GM19438 (cell line): ENCODE data around the gene TOR1AIP1.

Source experiments
- ATAC-seq: cut with Tn5 transposase; IDR thresholded peaks from one replicate; pipeline ENCODE4 v1.9.1; 2021; ENCODE audit warnings: low read depth; ENCODE audit not compliant: unreplicated experiment

Gene TOR1AIP1

DNA sequence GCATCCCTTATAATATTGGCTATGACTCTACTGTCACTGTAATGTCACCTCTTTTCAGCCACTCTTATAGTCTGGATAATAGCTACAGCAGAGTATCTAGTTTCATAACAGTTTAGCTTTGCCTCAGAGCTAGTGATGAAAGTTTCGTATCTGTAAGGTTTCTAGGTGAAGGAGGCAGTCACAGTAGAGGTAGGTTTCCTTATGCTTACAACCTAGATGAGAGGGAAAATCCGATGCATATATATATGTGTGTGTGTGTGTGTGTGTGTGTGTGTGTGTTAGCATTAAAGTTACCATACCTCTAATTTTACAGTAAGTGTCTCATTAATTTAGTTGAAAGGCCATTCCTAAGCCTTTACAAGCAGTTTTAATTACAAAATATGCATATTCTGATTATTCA is 2.3 kb upstream of the TOR1AIP1 start:
- no peak for ATAC-seq

DNA sequence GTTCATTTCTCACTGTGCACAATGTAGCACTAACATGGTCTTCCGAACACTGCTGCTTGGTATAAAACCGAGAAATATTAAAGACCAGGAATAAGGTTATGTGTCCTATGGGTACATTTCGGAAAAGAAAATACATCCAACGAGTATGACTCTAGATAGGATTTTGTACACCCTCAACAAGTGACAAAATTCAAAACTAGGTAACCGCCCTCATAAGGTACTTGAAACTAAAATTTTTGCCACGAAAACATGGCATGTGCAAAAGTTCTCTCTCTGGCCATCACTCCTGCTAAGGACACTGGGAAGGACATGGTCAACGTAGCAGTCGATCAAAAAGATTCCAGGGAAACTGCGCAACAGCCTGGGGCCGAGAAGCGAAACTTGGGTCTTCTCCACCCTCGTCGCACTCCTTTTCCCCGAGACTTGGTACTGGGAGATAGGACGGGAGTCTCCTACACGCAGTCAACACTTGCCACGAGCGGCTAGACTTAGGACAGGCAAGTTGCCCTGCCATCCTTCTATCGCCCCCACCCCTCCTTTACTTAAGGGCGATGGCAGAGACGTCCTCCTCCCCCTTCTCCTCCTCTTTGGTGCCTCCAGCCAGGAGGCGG is 338 bp upstream of the TOR1AIP1 start:
- no peak for ATAC-seq

DNA sequence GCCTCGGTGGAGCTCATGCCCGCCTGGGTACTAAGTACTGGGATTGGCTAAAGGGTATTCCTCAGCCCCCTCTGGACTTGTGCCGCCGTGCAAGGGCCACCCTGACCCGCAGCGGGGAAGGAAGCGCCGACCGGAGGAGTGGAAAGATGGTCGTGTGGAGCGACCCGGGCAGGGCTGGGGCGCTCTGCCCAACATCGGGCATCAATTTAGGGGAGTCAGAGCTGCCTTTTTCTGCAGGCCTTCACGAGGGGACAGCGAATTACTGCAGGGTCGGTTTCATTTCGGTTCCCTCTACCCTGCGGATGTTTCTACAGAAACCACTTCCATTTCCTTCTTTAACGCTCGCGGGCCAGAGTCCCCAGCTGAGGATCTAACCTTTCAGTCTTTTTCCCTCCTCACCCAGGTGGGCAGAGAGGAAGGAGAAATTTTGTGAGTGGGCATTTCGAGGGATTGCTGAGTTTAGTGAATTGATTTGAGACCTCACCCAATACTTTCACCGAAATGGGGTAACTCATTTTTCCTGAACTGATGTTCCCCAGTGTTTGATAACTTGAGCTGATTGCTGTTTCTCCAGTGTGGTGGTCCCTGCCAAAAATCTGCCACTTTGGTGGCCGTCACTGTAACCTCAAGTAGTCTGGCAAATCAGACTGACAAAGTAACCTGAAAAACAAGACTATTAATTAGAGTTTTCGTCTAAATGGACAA is 1.1 kb downstream of the TOR1AIP1 start:
- peak; percentile 35 for ATAC-seq

DNA sequence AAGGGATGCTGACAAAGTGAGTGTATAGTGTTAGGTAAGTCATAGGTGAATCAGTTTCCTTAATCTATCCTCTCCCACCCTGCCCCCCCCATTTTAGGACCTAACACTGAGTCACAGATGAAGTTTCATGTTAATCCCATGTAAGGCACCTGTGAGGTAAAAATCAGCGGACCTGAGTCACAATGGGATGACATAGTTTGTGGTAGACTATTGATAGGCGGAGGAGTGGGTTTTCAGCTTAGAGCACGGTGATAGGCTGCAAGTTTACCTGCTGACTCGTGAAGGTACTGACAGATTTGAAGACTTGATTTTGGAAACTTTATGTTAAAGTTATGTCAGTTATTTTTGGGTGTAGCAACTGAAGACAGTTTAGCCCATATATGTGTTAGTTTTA is 1.7 kb downstream of the TOR1AIP1 start:
- ATAC-seq = no peak

DNA sequence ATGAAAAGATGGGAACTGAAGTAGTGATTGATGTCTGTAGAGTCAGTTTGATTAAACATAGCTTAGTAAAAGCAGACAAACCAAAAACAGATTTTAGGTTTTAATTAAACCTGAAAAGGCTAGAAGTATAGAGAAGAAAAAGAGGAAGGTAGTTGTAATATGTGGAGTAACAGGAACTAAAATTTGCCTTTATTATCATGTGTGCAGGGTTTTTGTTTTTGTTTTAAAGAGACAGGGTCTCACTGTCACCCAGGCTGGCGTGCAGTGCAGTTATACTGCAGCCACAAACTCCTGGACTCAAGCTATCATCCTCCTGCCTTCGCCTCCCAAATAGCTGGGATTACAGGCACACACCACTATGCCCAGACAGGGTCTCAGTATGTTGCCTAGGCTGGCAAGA is 6.0 kb downstream of the TOR1AIP1 start:
- no peak for ATAC-seq

DNA sequence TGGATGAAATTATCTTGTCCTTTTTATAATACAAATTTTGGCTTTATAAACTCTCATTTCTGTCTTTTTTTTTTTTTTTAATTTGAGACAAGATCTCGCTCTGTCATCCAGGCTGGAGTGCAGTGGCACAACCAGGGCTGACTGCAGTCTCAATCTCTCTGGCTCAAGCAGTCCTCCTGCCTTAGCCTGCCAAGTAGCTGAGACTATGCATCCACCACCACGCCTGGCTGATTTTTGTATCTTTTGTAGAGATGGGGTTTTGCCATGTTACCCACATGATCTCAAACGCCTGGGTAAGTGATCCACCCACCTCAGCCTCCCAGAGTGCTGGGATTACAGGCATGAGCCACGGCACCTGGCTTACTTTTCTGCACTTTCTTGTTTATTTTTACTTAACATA is 7.5 kb downstream of the TOR1AIP1 start:
- no peak for ATAC-seq

DNA sequence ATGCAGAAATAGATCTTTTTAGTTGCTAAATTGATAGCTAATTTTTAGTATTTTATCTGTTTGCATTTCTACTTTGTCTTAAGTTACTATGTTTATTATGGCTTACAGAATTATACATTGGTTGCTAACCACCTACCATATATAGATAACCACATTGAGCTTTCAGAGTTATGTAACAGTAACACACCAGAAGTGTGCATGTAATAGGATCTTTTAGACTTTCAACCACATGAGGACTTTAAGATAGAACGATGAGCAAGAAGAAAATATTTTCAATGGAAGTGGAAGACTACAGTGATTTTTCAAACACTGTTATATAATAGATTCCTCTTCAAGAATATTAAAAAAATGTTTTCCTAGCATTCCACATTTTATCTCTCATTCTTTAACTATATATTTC is 28.8 kb downstream of the TOR1AIP1 start:
- no peak for ATAC-seq

DNA sequence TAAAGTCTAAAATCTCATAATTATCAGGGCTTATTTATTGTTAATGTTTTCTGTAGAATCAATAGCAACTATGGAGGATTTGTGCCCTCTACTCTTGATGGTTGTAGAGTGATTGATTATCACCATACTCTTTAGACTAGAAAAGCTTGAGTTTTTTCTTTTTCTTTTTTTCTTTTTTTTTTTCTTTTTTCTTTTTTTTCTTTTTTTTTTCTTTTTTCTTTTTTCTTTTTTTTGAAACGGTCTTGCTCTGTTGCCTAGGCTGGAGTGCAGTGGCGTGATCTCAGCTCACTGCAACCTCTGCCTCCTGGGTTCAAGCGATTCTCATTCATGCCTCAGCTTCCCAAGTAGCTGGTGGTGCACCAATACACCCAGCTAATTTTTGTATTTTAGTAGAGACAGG is 29.7 kb downstream of the TOR1AIP1 start:
- no peak for ATAC-seq

DNA sequence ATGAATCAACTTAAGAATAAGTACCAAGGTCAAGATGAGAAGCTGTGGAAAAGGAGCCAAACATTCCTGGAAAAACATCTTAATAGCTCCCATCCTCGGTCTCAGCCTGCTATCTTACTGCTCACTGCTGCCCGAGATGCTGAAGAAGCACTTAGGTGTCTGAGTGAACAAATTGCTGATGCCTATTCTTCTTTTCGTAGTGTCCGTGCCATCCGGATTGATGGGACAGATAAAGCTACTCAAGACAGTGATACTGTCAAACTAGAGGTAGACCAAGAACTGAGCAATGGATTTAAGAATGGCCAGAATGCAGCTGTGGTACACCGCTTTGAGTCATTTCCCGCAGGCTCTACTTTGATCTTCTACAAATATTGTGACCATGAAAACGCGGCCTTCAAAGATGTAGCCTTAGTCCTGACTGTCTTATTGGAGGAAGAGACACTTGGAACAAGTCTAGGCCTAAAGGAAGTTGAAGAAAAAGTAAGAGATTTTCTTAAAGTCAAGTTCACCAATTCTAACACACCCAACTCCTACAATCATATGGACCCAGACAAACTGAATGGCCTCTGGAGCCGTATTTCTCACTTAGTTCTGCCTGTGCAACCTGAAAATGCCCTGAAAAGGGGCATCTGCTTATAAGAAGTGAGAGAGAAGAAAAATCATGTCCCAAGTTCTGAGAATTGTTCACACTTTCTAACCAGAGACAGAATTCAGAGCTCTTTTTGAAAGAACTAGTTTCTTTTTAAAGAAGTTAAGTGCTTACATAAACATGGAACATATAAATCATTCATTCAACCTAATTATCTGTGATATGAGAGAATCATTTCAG is 35.7 kb downstream of the TOR1AIP1 start:
- no peak for ATAC-seq

DNA sequence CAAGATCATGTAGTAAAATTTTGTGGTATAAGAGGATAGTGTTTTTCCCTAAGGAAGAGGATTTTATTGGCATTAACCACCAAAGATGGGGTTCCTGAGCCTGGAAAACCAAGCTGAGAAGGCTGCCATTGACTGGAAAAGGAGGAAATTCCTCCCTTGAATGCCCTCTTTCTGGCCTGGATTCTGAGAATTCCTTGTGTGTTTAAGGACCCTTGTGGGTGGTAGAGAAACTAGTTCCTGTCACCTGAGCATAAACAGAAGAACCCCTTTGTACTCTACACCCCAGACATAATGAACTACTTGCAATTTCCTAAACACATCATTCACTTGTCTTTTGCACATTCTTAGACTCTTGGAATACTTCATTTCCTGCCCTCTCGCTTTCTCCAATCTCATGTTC is 39.4 kb downstream of the TOR1AIP1 start:
- ATAC-seq = no peak

DNA sequence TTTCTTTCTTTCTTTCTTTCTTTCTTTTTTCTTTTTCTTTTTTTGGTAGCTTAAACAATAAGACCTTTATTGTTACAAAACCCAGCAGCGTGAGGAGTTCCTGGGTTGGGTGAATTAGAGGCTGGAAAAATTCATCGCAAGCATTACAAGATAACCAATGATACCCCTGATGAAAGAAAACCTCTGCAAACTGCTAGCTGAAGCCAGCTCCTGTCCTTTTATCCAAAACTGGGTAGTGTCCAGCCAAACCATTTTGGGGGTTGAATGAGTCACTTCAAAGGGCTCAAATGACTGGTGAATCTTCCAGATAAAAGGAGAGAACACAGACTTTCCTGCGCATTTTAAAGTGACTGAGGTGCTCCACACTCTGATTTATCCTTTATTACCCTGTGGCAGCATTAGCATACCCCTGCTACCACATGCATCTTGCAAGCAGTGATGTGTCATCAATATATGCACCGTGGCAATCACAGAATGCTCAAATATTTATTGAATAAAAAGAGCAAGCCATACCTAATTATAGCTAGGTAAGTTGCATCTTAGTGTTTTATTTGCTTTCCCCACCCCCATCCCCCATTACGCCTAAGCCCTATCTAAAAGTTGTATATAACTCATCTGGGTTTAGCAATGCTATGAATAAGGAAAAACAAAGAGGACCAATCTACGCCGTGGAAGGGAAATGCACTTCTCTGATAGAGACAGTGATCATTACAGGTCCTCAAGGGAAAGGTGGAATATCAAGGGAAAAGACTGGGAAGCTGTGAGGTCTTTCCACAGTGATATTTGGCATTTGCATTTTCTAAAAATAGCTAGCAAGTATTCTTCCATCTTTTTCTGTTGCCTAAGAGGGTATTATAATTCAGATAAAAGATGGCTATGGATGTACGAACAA is 40.1 kb downstream of the TOR1AIP1 start:
- ATAC-seq = no peak

DNA sequence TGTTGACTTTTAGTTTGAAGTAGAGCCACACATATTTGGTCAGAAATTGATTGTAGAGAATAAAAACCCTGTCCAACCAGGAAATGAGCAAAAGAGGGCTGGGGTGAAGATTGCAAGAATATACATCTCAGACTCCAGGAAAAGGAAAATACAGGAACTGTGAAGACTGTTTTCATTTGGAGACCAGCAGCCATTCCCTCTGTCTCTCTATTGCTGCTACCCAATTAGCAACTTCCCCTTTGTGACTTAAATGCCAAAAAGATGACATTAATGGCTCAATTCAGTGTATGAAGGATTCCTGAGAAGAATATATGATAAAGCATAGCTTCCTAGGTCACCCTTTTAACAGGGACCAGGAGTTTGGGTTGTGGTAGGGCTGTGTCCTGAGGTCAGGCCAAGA is 40.9 kb downstream of the TOR1AIP1 start:
- ATAC-seq = no peak

DNA sequence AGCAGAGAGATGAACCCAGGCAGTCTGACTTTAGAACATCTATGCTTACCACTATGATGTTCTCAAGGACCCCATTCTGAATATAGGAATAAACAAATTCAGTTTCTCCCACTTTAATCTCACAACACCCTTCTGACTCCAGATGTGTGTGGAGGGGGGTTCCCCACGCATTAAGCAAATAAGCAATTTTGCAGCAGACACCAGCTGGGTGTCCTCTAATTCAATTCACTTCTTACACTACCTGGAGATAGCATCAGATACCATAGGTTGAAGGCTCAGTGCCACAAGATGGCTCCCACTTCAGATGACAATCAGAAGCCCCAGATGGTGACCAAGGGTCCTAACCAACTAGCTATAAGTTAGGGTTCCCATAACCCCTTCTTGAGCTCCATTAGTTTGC is 42.2 kb downstream of the TOR1AIP1 start:
- ATAC-seq = no peak

DNA sequence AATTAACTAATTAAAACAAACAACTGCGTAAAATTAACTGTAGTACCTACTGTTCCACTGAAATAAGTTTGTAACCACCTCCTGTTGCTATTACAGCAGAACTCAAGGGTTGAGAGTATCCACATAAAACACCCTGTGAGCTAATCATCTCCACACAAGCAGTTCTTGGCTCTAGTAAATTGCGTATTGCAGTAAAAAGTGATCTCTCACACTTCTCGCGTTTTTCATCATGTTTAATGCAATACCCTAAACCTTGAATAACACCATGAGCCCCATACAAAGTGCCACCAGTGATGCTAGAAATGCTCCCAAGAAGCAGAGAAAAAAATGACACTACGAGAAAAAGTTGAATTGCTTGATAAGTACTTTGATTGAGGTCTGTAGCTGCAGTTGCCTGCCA is 43.2 kb downstream of the TOR1AIP1 start:
- ATAC-seq = no peak

DNA sequence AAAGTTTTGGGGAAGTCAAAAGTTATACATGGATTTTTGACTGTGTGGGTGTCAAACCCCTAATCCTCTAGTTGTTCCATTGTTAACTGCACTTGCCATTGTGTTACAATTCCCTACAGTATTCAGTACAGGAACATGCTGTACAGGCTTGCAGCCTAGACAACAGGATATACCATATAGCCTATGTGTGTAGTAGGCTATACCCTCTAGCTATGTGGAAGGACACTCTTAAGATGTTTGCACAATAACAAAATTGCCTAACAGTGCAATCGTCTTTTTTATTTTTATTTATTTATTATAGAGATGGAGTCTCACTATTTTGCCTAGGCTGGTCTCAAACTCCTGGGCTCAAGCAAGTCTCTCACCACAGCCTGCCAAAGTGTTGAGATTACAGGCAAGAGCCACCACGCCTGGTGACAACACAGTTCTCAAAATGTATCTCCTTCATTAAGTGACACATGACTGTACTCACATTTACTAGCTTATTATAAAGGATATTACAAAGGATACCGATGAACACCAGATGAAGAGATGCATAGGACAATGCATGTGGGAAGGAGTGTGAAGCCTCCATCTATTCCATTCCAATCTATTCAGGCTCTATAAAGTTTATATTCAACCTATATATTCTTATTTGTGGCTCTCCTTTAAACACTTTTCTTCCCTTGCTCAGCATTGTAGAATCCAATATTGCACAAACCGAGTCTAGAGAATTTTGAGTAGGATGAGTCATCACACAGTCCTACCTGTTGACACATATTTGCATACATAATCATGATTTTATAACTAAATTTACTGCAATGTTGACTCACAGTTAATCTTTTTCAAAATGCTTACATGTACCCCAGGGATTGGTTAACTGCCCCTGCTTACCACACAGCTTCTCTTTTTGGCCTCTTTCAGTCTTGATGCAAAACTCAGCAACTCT is 44.1 kb downstream of the TOR1AIP1 start:
- ATAC-seq = no peak

DNA sequence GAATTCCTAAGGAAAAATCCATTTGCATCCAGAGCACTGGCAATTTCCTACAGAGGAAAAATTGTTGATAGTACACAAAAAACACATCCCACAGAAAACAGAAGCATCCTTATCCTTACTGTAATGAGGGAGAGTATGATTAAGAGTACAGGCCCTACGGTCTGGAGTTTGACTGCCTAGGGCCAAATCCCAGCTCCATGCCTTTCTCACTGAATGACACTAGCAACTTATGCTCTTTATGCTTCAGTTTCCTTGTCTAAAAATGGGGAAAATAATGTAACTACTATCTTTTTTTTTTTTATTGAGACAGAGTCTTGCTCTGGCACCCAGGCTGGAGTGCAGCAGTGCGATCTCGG is 44.7 kb downstream of the TOR1AIP1 start:
- ATAC-seq = no peak

DNA sequence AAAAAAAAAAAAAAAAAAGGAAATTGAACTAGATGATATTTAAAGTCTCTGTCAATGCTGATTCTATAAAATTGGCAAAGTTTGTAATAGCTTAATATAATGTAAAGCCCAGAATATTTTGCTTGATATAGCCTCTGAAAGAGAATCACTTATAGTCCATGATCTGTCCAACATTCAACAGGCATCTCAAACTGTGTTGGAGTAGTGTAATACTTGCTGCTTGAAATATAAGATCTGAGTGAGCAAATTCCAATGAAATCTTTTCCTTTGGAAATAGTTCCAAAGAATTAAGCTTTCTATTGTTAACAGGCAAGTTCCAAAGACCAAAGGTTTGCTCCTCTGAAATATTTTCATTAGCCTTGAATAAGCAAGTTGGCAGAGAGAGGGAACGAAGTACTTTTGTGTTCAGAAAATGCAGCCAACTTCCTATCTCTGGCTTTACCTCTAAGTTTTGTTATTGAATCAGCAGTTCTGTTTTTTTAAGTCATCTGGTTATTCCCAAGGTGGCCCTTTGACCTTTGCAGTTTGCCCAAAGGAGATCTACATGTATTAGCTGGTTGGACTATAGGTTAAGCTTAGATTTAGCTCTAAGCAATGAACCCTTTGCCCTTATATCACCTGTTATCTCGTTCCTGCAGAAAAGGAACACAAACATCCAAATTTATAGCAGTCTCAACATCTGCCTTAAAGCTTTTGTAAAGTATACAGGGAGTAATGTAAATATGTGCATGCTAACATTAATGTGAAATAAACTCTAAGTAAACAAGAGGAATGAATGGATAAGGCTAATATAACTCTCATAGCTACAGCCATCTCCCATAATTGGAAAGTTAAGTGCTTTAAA is 48.1 kb downstream of the TOR1AIP1 start:
- ATAC-seq = no peak

DNA sequence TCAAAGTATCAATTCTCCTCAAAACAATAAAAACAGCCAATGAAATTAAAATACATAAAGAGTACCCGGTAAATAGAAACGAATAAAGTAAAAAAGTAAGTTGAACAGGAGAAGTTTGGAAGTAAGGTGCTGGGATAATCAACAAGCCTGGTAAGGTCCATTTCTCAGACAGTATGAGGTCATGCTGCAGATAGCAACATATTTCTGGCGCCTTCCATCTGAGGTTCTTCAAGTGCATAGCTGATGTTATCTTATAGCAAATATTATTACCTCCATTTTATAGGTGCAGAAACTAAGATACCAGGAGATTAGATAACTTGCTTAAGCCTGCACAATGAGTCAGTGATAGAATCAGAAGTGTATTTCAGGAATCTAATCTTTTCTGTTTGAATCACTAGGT is 48.8 kb downstream of the TOR1AIP1 start:
- ATAC-seq = no peak

DNA sequence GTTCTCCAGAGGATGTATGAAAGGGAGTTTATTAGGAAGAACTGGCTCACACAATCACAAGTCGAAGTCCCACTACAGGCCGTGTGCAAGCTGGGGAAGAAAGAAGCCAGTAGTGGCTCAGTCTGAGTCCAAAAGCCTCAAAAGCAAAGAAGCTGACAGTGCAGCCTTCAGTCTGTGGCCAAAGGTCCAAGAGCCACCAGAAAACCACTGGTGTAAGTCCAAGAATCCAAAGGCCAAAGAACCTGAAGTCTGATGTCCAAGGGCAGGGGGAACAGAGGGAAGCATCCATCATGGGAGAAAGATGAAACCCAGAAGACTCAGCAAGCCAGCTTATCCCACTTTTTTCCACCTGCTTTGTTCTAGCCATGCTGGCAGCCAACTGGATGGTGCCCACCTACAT is 51.1 kb downstream of the TOR1AIP1 start:
- ATAC-seq = no peak
